NCI-H2227 (cell line): ENCODE measurements around the gene ALDH3A1.

Experiments used
- DNase-seq: peaks from one replicate; lab custom pipeline; 2025; ENCODE audit not compliant: unreplicated experiment; lab: John Stamatoyannopoulos, UW

Gene ALDH3A1

GRCh38 chr17:19742495-19742894 is 5.6 kb downstream of the ALDH3A1 start:
- no peak for DNase-seq

- DNase-seq, result no peak
Measured at GRCh38 chr17:19741832-19742457, 6.2 kb downstream of the ALDH3A1 start.

GRCh38 chr17:19740933-19741332 is 7.2 kb downstream of the ALDH3A1 start:
- DNase-seq, result no peak

- DNase-seq, result no peak
Measured at GRCh38 chr17:19739241-19740201, 8.6 kb downstream of the ALDH3A1 start.

GRCh38 chr17:19738757-19739156 is 9.3 kb downstream of the ALDH3A1 start:
- no peak for DNase-seq

GRCh38 chr17:19738073-19738449 is 10.0 kb downstream of the ALDH3A1 start:
- no peak for DNase-seq

- no peak for DNase-seq
Measured at GRCh38 chr17:19737305-19738072, 10.6 kb downstream of the ALDH3A1 start.

- no peak for DNase-seq
Measured at GRCh38 chr17:19736071-19736470, 12.0 kb downstream of the ALDH3A1 start.

- no peak for DNase-seq
Measured at GRCh38 chr17:19733953-19734526, 14.1 kb downstream of the ALDH3A1 start.

- no peak for DNase-seq
Measured at GRCh38 chr17:19731626-19732025, 16.5 kb downstream of the ALDH3A1 start.

- no peak for DNase-seq
Measured at GRCh38 chr17:19730843-19731242, 17.3 kb downstream of the ALDH3A1 start.

- no peak for DNase-seq
Measured at GRCh38 chr17:19729900-19730299, 18.2 kb downstream of the ALDH3A1 start.

GRCh38 chr17:19728084-19728495 is 20.0 kb downstream of the ALDH3A1 start:
- peak; percentile 16 for DNase-seq

- no peak for DNase-seq
Measured at GRCh38 chr17:19727501-19728078, 20.5 kb downstream of the ALDH3A1 start.

- DNase-seq, result no peak
Measured at GRCh38 chr17:19726631-19727376, 21.3 kb downstream of the ALDH3A1 start.

GRCh38 chr17:19725486-19725885 is 22.6 kb downstream of the ALDH3A1 start:
- DNase-seq, result no peak

GRCh38 chr17:19724501-19725420 is 23.3 kb downstream of the ALDH3A1 start:
- DNase-seq, result no peak

- DNase-seq, result no peak
Measured at GRCh38 chr17:19723964-19724363, 24.1 kb downstream of the ALDH3A1 start.
